HG03159 (cell line): ENCODE data around the gene AKT3.
A peak's percentile ranks its signal among the peaks of the same experiment; 100 is the strongest.
"Not testable (repeated sequence)": the region's sequence is repeated elsewhere in the genome, so short reads cannot be mapped to it uniquely, and the experiment has no call there.

Source experiments
- ATAC-seq: cut with Tn5 transposase; IDR thresholded peaks from one replicate; pipeline ENCODE4 v1.9.1; 2021; ENCODE audit warnings: mild to moderate bottlenecking, moderate library complexity; ENCODE audit not compliant: unreplicated experiment

AKT3 gene

GRCh38 chr1:243842978-243843511 lies 7.0 kb downstream of the AKT3 start:
- ATAC-seq: no peak

GRCh38 chr1:243842161-243842560 lies 7.9 kb downstream of the AKT3 start:
- no peak for ATAC-seq

- ATAC-seq: no peak
Measured at GRCh38 chr1:243841507-243841906, 8.5 kb downstream of the AKT3 start.

GRCh38 chr1:243837907-243838535 lies 12.0 kb downstream of the AKT3 start:
- ATAC-seq: peak; percentile 81

GRCh38 chr1:243834130-243834529 lies 15.9 kb downstream of the AKT3 start:
- ATAC-seq: no peak

GRCh38 chr1:243831463-243831862 lies 18.6 kb downstream of the AKT3 start:
- no peak for ATAC-seq

GRCh38 chr1:243827206-243827605 lies 22.8 kb downstream of the AKT3 start:
- no peak for ATAC-seq

GRCh38 chr1:243824907-243825306 lies 25.1 kb downstream of the AKT3 start:
- not testable (repeated sequence) for ATAC-seq

GRCh38 chr1:243821177-243821680 lies 28.8 kb downstream of the AKT3 start:
- no peak for ATAC-seq

- ATAC-seq: no peak
Measured at GRCh38 chr1:243819438-243819839, 30.6 kb downstream of the AKT3 start.

- ATAC-seq: no peak
Measured at GRCh38 chr1:243818978-243819377, 31.1 kb downstream of the AKT3 start.

GRCh38 chr1:243814718-243815117 lies 35.3 kb downstream of the AKT3 start:
- no peak for ATAC-seq

- not testable (repeated sequence) for ATAC-seq
Measured at GRCh38 chr1:243807346-243807745, 42.7 kb downstream of the AKT3 start.

- no peak for ATAC-seq
Measured at GRCh38 chr1:243806310-243806709, 43.7 kb downstream of the AKT3 start.

- no peak for ATAC-seq
Measured at GRCh38 chr1:243802736-243803135, 47.3 kb downstream of the AKT3 start.

- ATAC-seq: no peak
Measured at GRCh38 chr1:243801378-243801777, 48.7 kb downstream of the AKT3 start.

GRCh38 chr1:243799908-243800307 lies 50.1 kb downstream of the AKT3 start:
- ATAC-seq: no peak

- ATAC-seq: no peak
Measured at GRCh38 chr1:243798726-243799125, 51.3 kb downstream of the AKT3 start.

GRCh38 chr1:243796016-243796415 lies 54.0 kb downstream of the AKT3 start:
- no peak for ATAC-seq

GRCh38 chr1:243793298-243793697 lies 56.7 kb downstream of the AKT3 start:
- ATAC-seq: no peak

GRCh38 chr1:243792891-243793290 lies 57.2 kb downstream of the AKT3 start:
- no peak for ATAC-seq

GRCh38 chr1:243792401-243792800 lies 57.6 kb downstream of the AKT3 start:
- ATAC-seq: no peak
